IMR-90 (cell line): ENCODE data around the gene UNC5B. TPM values are rescaled to one million over a fixed set of nuclear protein-coding genes. Genes with fewer than 3 reads are reported as not detected.
A peak's percentile ranks its signal among the peaks of the same experiment; 100 is the strongest.

ENCODE experiments used
- ATAC-seq: fragments of 200-7000 bp; cut with Tn5 transposase; 2 replicates; pipeline ENCODE4 v1.9.1; 2020; ENCODE audit warnings: low read depth, mild to moderate bottlenecking, moderate library complexity
- BruUV-seq: library from RNA; stranded (reverse); fragments of 400-500 nt; replicated peaks from 2 replicates; lab custom pipeline; 2021; lab: Mats Ljungman, UMichigan
- CTCF ChIA-PET: fragments of 300-600 bp; formaldehyde crosslinking; extraction: SDS; loops from one replicate; lab custom pipeline; 2021; ENCODE audit warnings: antibody characterized with exemption; lab: Yijun Ruan, JAX
- POLR2A ChIA-PET: fragments of 300-600 bp; sonication (Branson Sonifier 250); formaldehyde crosslinking; loops from one replicate; lab custom pipeline; 2022; ENCODE audit warnings: antibody characterized with exemption; ENCODE audit not compliant: unreplicated experiment; lab: Charles Lee
- DNase-seq: peaks from one replicate; pipeline ENCODE4 v3.0.0; 2013
- H2AFZ ChIP-seq: replicated peaks from 2 replicates; pipeline ENCODE3; 2013; ENCODE audit warnings: low read length, mild to moderate bottlenecking; ENCODE audit not compliant: poor library complexity
- H2AK5ac ChIP-seq: 2 replicates; pipeline ENCODE4 v1.6.1; 2013; ENCODE audit warnings: low read depth, low read length, inconsistent platforms
- H2AK9ac ChIP-seq: replicated peaks from 2 replicates; pipeline ENCODE3; 2013; ENCODE audit warnings: mild to moderate bottlenecking, low read depth, low read length, moderate library complexity; ENCODE audit not compliant: poor library complexity
- H2BK120ac ChIP-seq: 2 replicates; pipeline ENCODE4 v1.6.1; 2013; ENCODE audit warnings: low read depth, low read length, inconsistent platforms
- H2BK15ac ChIP-seq: 3 replicates; pipeline ENCODE4 v1.6.1; 2013; ENCODE audit warnings: low read depth, low read length, inconsistent platforms
- H2BK20ac ChIP-seq: 2 replicates; pipeline ENCODE4 v1.6.1; 2013; ENCODE audit warnings: low read depth, mild to moderate bottlenecking, inconsistent platforms, low read length, moderate library complexity
- H2BK5ac ChIP-seq: 2 replicates; pipeline ENCODE4 v1.6.1; 2013; ENCODE audit warnings: mild to moderate bottlenecking, low read depth, low read length, inconsistent platforms; ENCODE audit not compliant: poor library complexity, severe bottlenecking
- H3K14ac ChIP-seq: replicated peaks from 2 replicates; pipeline ENCODE4 v1.6.1; 2013; ENCODE audit warnings: low read depth, low read length, inconsistent platforms
- H3K18ac ChIP-seq: 2 replicates; pipeline ENCODE4 v1.6.1; 2013; ENCODE audit warnings: low read depth, low read length, control low read depth
- H3K23ac ChIP-seq: 2 replicates; pipeline ENCODE4 v1.6.1; 2013; ENCODE audit warnings: low read depth, low read length, inconsistent platforms
- H3K27ac ChIP-seq: 2 replicates; pipeline ENCODE4 v1.5.1; 2013; ENCODE audit warnings: mild to moderate bottlenecking, control low read depth, low read length; ENCODE audit not compliant: insufficient read depth
- H3K27me3 ChIP-seq: 2 replicates; pipeline ENCODE4 v1.6.1; 2013; ENCODE audit warnings: low read length; ENCODE audit not compliant: control insufficient read depth, insufficient read depth
- H3K36me3 ChIP-seq: 2 replicates; pipeline ENCODE4 v1.6.1; 2013; ENCODE audit warnings: low read length, mixed read lengths; ENCODE audit not compliant: control insufficient read depth, insufficient read depth
- H3K4ac ChIP-seq: 2 replicates; pipeline ENCODE4 v1.6.1; 2013; ENCODE audit warnings: low read depth, low read length, inconsistent platforms
- H3K4me1 ChIP-seq: 2 replicates; pipeline ENCODE4 v1.6.1; 2013; ENCODE audit warnings: low read length, mixed read lengths; ENCODE audit not compliant: control insufficient read depth, insufficient read depth
- H3K4me2 ChIP-seq: 2 replicates; pipeline ENCODE4 v1.6.1; 2013; ENCODE audit warnings: low read depth, mild to moderate bottlenecking, control low read depth, low read length, moderate library complexity
- H3K4me3 ChIP-seq: 2 replicates; pipeline ENCODE4 v1.5.1; 2013; ENCODE audit warnings: low read depth, mild to moderate bottlenecking, control low read depth, low read length, moderate library complexity; ENCODE audit not compliant: insufficient read depth
- H3K56ac ChIP-seq: 2 replicates; pipeline ENCODE4 v1.6.1; 2013; ENCODE audit warnings: low read length, inconsistent platforms; ENCODE audit not compliant: insufficient read depth; ENCODE audit errors: extremely low read depth
- H3K79me1 ChIP-seq, 2 experiments: 2 replicates each; pipeline ENCODE4 v1.6.1; 2013; ENCODE audit warnings: low read length in 2 of 2, inconsistent platforms in 1 of 2, low read depth in 1 of 2
- H3K9ac ChIP-seq: 2 replicates; pipeline ENCODE4 v1.6.1; 2013; ENCODE audit warnings: low read depth, low read length, control low read depth
- H3K9me1 ChIP-seq: 2 replicates; pipeline ENCODE4 v1.6.1; 2013; ENCODE audit warnings: low read length, inconsistent platforms; ENCODE audit not compliant: insufficient read depth
- H3K9me3 ChIP-seq: 2 replicates; pipeline ENCODE4 v1.6.1; 2013; ENCODE audit warnings: low read length; ENCODE audit not compliant: control insufficient read depth, insufficient read depth
- H4K20me1 ChIP-seq: 2 replicates; pipeline ENCODE4 v1.6.1; 2013; ENCODE audit warnings: low read length, inconsistent platforms; ENCODE audit not compliant: insufficient read depth
- H4K5ac ChIP-seq: 2 replicates; pipeline ENCODE4 v1.6.1; 2013; ENCODE audit warnings: mild to moderate bottlenecking, low read depth, low read length, control low read depth
- H4K8ac ChIP-seq, 2 experiments: 2 replicates each; pipeline ENCODE4 v1.6.1; 2013; ENCODE audit warnings: low read depth in 2 of 2, low read length in 2 of 2, control low read depth in 1 of 2, inconsistent platforms in 1 of 2
- H4K91ac ChIP-seq: 2 replicates; pipeline ENCODE4 v1.6.1; 2013; ENCODE audit warnings: low read depth, low read length, inconsistent platforms; ENCODE audit not compliant: insufficient read depth
- NFE2L2 ChIP-seq: fragments of 150-350 bp; IDR thresholded peaks from 2 replicates; pipeline ENCODE4 v1.6.1; 2016; ENCODE audit warnings: low read depth, mild to moderate bottlenecking, low read length
- USF2 ChIP-seq: fragments of 150-350 bp; IDR thresholded peaks from 2 replicates; pipeline ENCODE4 v1.6.1; 2017; ENCODE audit warnings: mild to moderate bottlenecking, antibody characterized with exemption, low read length, low read depth
- WGBS, 2 experiments: methylation state at CpG; one replicate each; pipeline versions ENCODE4 v1.1.5 to v1.1.7; 2013; ENCODE audit warnings: missing lambda C conversion rate in 2 of 2; ENCODE audit not compliant: insufficient read length in 1 of 2; ENCODE audit errors: extremely low coverage in 2 of 2; 5-methylcytosine and 5-hydroxymethylcytosine counted together
- dilution Hi-C: fragments of 300-500 bp; cut with HindIII; formaldehyde crosslinking; loops from one replicate; pipeline ENCODE4 v1.14.3; 2018; ENCODE audit warnings: low sequenced_read_pairs; ENCODE audit not compliant: unreplicated experiment
- in situ Hi-C: fragments of 300-500 bp; cut with MboI; formaldehyde crosslinking; loops from 3 replicates; pipeline ENCODE4 v1.14.3; 2019; ENCODE audit warnings: low sequenced_read_pairs, inconsistent platforms, mixed read lengths
- intact Hi-C: fragments of 100-400 bp; cut with micrococcal nuclease; formaldehyde crosslinking; loops from 2 replicates; pipeline ENCODE4 v1.10.0; 2022
- polyA plus RNA-seq, 3 experiments: library from polyadenylated mRNA; depleted of rRNA; stranded (reverse); fragments of >200 nt; gene quantifications; 2 replicates each; pipeline ENCODE4 v1.2.3, GENCODE V29; 2012; ENCODE audit warnings: low replicate concordance in 1 of 3
- total RNA-seq: library from RNA; depleted of rRNA; stranded (reverse); fragments of >200 nt; gene quantifications from 2 replicates; pipeline ENCODE4 v1.2.3, GENCODE V29; 2012

Gene UNC5B
- total and polyA plus RNA-seq, 2 of the 4 experiments (the other 2 are of a cell fraction): 1.6 to 4.2 TPM

GRCh38 chr10:71323407-71323806 lies 111.0 kb downstream of the UNC5B start:
- BruUV-seq: no TSS peak
- no peak overlapping the region; the same call in 1 of the 2 replicates for H4K5ac ChIP-seq
- H3K56ac ChIP-seq: no peak overlapping the region
- H3K4me3 ChIP-seq: no peak overlapping the region
- no peak overlapping the region for H4K91ac ChIP-seq
- no peaks in the 10 kb centered on the region for H3K9me3 ChIP-seq
- H3K9me1 ChIP-seq: no peaks in the 10 kb centered on the region; the same call in 1 of the 2 replicates
- H2AFZ ChIP-seq: no peak overlapping the region
- H3K14ac ChIP-seq: no peak overlapping the region
- ChIA-PET POLR2A (no interaction called here), CTCF (no interaction called here)
- peaks cover 3% of the 10 kb centered on the region; the same call in 1 of the 2 replicates for H3K36me3 ChIP-seq
- H2AK5ac ChIP-seq: no peak overlapping the region
- no peaks in the 10 kb centered on the region for H4K20me1 ChIP-seq
- H3K4me1 ChIP-seq: no peaks in the 10 kb centered on the region; the same call in 1 of the 2 replicates
- DNase-seq (peak; percentile 33), ATAC-seq (no peak)
- no peak overlapping the region for H2AK9ac ChIP-seq
- H2BK5ac ChIP-seq: no peak overlapping the region
- no peak overlapping the region for H3K23ac ChIP-seq
- H3K4me2 ChIP-seq: no peak overlapping the region
- in situ Hi-C loops (no loop called here), intact Hi-C loops (no loop called here), dilution Hi-C loops (no loop called here)
- H2BK15ac ChIP-seq: no peak overlapping the region
- TF ChIP-seq NFE2L2 (no peak), USF2 (peak; percentile 91)
- 54% methylated on average over 2 of the region's 4 CpGs; no CpG with 5 or more reads in 1 of the 2 experiments for WGBS, 2 experiments
- no peak overlapping the region; a peak in 1 of 4 replicates for H4K8ac ChIP-seq
- H3K18ac ChIP-seq: no peak overlapping the region
- H2BK20ac ChIP-seq: no peak overlapping the region
- no peaks in the 10 kb centered on the region for H3K79me1 ChIP-seq
- no peak overlapping the region for H3K27ac ChIP-seq
- no peak overlapping the region for H3K9ac ChIP-seq
- H3K4ac ChIP-seq: no peak overlapping the region
- no peaks in the 10 kb centered on the region for H3K27me3 ChIP-seq
- no peak overlapping the region for H2BK120ac ChIP-seq
